DMS114 treated with DMSO at 0.1 percent for 48 hours (cell line): ENCODE measurements around the gene ACVR1C.

ENCODE experiments used
- DNase-seq: peaks from one replicate; lab custom pipeline; 2025; ENCODE audit not compliant: unreplicated experiment; lab: John Stamatoyannopoulos, UW

Gene ACVR1C

DNA sequence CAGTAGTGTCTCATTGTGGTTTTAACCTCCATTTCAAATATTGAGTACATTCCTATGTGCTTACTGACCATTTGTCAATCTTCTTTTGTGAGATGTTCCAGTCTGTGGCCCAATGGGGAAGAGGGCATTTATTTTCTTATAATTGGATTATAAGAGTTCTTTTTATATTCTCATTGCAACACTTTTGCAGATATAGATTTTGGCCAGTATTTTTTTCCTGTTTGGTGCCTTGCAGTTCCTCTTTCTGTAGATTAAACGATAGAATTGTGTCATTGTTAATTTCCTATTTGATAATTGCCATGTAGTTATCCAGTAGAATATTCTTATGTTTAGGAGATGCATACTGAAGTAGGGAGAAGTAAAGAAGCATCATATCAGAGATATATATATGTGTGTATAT, 128.3 kb downstream of the ACVR1C start:
- no peak for DNase-seq

DNA sequence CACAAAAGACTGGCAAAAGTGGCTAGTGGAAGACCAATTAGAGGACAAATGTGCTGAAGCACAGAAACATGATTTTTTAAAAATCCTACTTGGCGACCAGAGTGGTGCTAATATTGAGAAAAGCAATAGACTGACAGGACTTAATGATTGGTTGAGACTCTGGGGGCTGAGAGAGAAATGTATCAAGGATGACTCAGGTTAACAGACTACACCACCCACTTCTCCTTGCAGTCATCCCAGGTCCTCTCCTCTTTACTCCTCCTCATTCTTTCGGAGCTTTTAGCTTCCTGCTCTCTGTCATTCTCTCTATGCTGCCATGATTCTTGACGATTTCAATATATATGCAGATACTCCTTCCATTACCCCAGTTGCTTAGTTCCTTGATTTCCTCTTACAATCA, 130.2 kb downstream of the ACVR1C start:
- no peak for DNase-seq

DNA sequence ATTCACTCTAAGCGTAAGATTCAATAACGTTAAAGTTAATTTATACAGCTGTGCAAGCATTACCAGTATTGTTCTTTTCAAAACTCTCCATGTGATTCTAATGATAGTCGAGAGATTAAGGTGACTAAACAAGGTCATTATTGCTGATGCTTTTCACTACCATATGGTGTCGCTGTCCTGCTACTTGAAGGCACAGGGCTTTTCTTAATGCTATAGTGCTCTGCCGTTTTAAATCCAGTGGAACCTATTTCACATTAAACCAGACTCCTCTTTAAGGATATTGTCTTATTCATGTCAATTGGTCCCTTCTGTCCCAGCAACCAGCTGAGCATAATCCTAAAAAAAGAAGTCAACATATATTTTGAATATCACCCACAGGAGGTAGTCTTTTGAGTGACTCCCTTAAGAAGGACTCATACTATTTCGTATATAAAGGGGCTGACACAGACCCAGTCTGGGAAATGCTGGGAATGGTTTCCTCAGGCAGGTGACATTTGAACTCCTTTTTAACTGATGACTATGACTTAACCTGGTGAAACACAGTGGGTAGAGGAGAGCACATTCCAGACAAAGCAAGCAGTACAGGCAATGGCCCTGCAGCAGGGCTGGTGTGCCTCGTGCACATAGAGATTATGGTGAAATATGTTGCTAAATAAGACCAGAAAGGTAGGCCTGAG, 130.9 kb downstream of the ACVR1C start:
- DNase-seq, result no peak

- DNase-seq, result peak; percentile 14
Measured at GRCh38 chr2:157492189-157492773, 136.4 kb downstream of the ACVR1C start.

DNA sequence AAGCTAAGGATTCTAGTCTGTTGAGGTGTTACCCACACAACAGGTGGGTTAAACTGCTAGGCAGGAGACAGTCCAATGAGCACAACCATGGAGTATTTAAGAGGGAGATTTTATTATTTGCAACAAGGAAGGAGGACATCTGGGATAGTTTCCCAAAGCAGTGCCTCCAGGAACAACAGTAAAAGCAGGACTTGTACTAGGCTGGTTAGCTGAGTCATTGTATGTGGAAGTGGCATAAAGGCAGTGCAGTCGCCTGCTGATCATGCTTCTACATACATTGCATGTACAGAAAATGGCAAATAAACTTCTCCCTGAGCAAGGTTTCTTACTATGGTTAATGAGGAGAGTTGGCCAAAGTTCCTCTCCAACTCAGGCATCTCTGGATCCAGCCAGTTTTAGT, 138.7 kb downstream of the ACVR1C start:
- DNase-seq, result no peak

GRCh38 chr2:157488877-157489276, 139.8 kb downstream of the ACVR1C start:
- no peak for DNase-seq

DNA sequence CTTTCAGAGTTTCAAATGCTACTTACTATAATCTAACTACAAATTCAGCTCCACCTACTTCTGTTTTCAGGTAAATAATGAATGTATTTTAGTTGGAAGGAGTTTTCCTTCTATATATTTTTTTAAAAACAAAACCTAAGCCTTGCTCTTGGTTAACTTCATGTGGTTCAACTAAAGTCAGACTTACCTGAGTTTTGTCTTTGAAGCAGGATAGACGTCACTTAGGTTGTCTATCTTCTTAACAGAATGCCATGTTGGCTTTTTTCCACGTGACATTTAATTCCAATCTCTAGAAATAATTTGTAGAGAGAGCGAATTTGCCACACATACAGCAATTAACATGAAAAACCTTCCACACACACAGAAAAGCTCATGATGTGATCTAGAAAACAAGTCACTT, 140.9 kb downstream of the ACVR1C start:
- no peak for DNase-seq

DNA sequence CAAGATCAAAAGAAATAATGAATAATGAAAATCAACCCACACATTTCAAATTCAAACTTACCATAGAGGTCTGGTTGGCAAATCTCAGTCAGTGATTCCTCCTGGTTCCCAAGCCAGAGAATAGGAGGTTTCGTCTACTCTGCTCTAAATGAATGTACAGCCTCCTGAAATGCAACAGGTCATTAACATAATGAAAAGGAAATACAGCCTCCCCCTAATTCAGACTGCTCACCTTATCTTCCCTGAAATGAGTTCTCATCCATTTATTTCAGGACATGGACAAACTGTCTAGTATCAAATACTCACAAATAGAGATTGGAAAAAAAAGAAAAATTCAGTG, 141.4 kb downstream of the ACVR1C start:
- no peak for DNase-seq

GRCh38 chr2:157486596-157487270, 141.9 kb downstream of the ACVR1C start:
- DNase-seq, result no peak

DNA sequence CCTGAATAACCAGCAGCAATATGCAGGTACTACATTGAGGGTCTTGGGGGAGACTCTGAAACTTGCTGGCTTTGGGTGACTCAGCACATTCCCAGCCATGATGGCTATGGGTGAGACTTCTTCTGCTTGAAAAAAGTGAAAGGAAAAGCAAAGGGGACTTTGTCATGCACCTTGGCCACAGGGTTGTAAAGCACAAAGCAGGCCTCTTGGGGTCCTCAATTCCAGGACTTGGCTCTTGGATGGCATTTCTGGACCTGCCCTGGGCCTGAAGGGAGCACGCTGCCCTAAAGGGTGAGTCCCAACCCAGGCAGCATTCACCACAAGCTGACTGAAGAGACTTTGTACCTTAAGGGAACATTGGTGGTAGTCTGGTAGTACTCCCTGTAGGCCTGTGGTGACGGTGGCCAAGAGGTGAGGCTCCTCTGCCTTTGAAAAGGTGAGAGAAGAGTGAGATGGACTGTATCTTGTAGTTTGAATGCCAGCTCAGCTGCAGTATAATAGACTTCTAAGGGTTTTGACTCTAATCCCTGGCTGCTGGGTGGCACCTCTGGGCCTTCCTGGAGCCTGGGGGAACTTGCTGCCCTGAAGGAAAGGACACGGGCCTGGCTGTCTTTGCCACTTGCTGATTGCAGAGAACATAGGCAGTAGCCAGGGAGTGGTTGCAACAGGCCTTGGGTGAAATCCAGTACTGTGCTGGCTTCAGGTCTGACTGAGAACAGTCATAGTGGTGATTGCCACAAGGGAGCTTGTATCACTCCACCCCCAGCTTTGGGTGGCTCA, 148.3 kb downstream of the ACVR1C start:
- DNase-seq, result no peak

GRCh38 chr2:157479081-157480027, 149.3 kb downstream of the ACVR1C start:
- DNase-seq, result no peak

- no peak for DNase-seq
Measured at GRCh38 chr2:157477919-157478318, 150.7 kb downstream of the ACVR1C start.

- no peak for DNase-seq
Measured at GRCh38 chr2:157476953-157477709, 151.5 kb downstream of the ACVR1C start.
